Subcutaneous abdominal adipose tissue (tissue), 5 donors: ENCODE measurements around the gene SLX4IP.
"Not testable (repeated sequence)": the region's sequence is repeated elsewhere in the genome, so short reads cannot be mapped to it uniquely, and the experiment has no call there.

Experiments used
- H3K27ac ChIP-seq: one replicate; pipeline ENCODE4 v1.7.0; 2013; ENCODE audit warnings: low read depth, mild to moderate bottlenecking, inconsistent platforms, low read length, moderate library complexity
- H3K27me3 ChIP-seq, 5 donors: one replicate each; pipeline ENCODE4 v1.7.0; 2013; ENCODE audit warnings: low read length in 5 of 5, inconsistent platforms in 1 of 5; ENCODE audit not compliant: control insufficient read depth in 5 of 5, insufficient read depth in 4 of 5
- H3K36me3 ChIP-seq, 5 donors: one replicate each; pipeline ENCODE4 v1.7.0; 2013; ENCODE audit warnings: low read length in 5 of 5; ENCODE audit not compliant: control insufficient read depth in 5 of 5, insufficient read depth in 5 of 5
- H3K4me1 ChIP-seq, 5 donors: one replicate each; pipeline ENCODE4 v1.7.0; 2013; ENCODE audit warnings: low read length in 5 of 5, mild to moderate bottlenecking in 3 of 5, moderate library complexity in 1 of 5; ENCODE audit not compliant: control insufficient read depth in 5 of 5, insufficient read depth in 5 of 5
- H3K4me3 ChIP-seq, 5 donors: one replicate each; pipeline ENCODE4 v1.7.0; 2013; ENCODE audit warnings: low read length in 5 of 5, low read depth in 1 of 5
- H3K9ac ChIP-seq, 5 donors: one replicate each; pipeline ENCODE4 v1.7.0; 2013; ENCODE audit warnings: low read length in 5 of 5, mild to moderate bottlenecking in 4 of 5, moderate library complexity in 3 of 5
- H3K9me3 ChIP-seq, 5 donors: one replicate each; pipeline ENCODE4 v1.7.0; 2013; ENCODE audit warnings: low read length in 5 of 5; ENCODE audit not compliant: control insufficient read depth in 5 of 5
- donor health status: healthy.
- donor health status: healthy.
- donor health status: healthy.
- donor health status: healthy.
- donor health status: healthy.

Gene SLX4IP

GRCh38 chr20:10404959-10405530 is 30.1 kb upstream of the SLX4IP start:
- Histone ChIP-seq H3K27me3 (no peaks in the 10 kb centered on the region), H3K9ac (no peak overlapping the region), H3K4me1 (peaks cover 0 to 7% (median 5%) of the 10 kb centered on the region in 5 donors), H3K9me3 (no peaks in the 10 kb centered on the region), H3K27ac (no peak overlapping the region), H3K4me3 (no peak overlapping the region), H3K36me3 (peaks cover 10 to 24% (median 19%) of the 10 kb centered on the region in 5 donors)

GRCh38 chr20:10408108-10408813 is 26.8 kb upstream of the SLX4IP start:
- Histone ChIP-seq H3K4me1 (peaks cover 0 to 4% (median 3%) of the 10 kb centered on the region in 5 donors), H3K4me3 (no peak overlapping the region), H3K36me3 (peaks cover 16 to 37% (median 27%) of the 10 kb centered on the region in 5 donors), H3K27me3 (no peaks in the 10 kb centered on the region), H3K9ac (no peak overlapping the region), H3K27ac (no peak overlapping the region), H3K9me3 (no peaks in the 10 kb centered on the region)

- Histone ChIP-seq H3K9ac (no peak overlapping the region), H3K4me1 (peaks cover 0 to 11% (median 0%) of the 10 kb centered on the region in 5 donors), H3K27me3 (no peaks in the 10 kb centered on the region), H3K36me3 (peaks cover 4 to 40% (median 17%) of the 10 kb centered on the region in 5 donors), H3K9me3 (no peaks in the 10 kb centered on the region), H3K27ac (no peak overlapping the region), H3K4me3 (no peak overlapping the region)
Observed at GRCh38 chr20:10411673-10412072, 23.4 kb upstream of the SLX4IP start.

- H3K36me3 ChIP-seq = peaks cover 3 to 39% (median 15%) of the 10 kb centered on the region in 5 donors
- H3K4me1 ChIP-seq = peaks cover 0 to 12% (median 0%) of the 10 kb centered on the region in 5 donors
- H3K9me3 ChIP-seq = no peaks in the 10 kb centered on the region
- H3K27ac ChIP-seq = no peak overlapping the region
- no peaks in the 10 kb centered on the region for H3K27me3 ChIP-seq
- no peak overlapping the region for H3K9ac ChIP-seq
- H3K4me3 ChIP-seq = no peak overlapping the region
Observed at GRCh38 chr20:10412591-10413408, 22.3 kb upstream of the SLX4IP start.

- Histone ChIP-seq H3K9ac (no peak overlapping the region), H3K27ac (no peak overlapping the region), H3K4me3 (no peak overlapping the region), H3K4me1 (peaks cover 0 to 12% (median 0%) of the 10 kb centered on the region in 5 donors), H3K36me3 (peaks cover 4 to 43% (median 20%) of the 10 kb centered on the region in 5 donors), H3K9me3 (no peaks in the 10 kb centered on the region), H3K27me3 (no peaks in the 10 kb centered on the region)
Observed at GRCh38 chr20:10415013-10415650, 20.0 kb upstream of the SLX4IP start.

- not testable (repeated sequence) for H3K4me3 ChIP-seq, H3K9me3 ChIP-seq, H3K27me3 ChIP-seq, H3K27ac ChIP-seq, H3K9ac ChIP-seq
- H3K36me3 ChIP-seq = peaks cover 6 to 38% (median 23%) of the 10 kb centered on the region in 5 donors
- H3K4me1 ChIP-seq = peaks cover 0 to 12% (median 0%) of the 10 kb centered on the region in 5 donors
Observed at GRCh38 chr20:10417218-10417617, 17.9 kb upstream of the SLX4IP start.

- Histone ChIP-seq H3K27me3 (no peaks in the 10 kb centered on the region), H3K9ac (no peak overlapping the region), H3K9me3 (no peaks in the 10 kb centered on the region), H3K36me3 (peaks cover 3 to 23% (median 12%) of the 10 kb centered on the region in 5 donors), H3K27ac (no peak overlapping the region), H3K4me3 (no peak overlapping the region), H3K4me1 (peaks cover 0 to 12% (median 0%) of the 10 kb centered on the region in 5 donors)
Observed at GRCh38 chr20:10419550-10420133, 15.5 kb upstream of the SLX4IP start.

- Histone ChIP-seq H3K9ac (no peak overlapping the region), H3K27me3 (no peaks in the 10 kb centered on the region), H3K36me3 (peaks cover 0 to 14% (median 4%) of the 10 kb centered on the region in 5 donors), H3K4me3 (no peak overlapping the region), H3K27ac (no peak overlapping the region), H3K4me1 (peaks cover 0 to 7% (median 0%) of the 10 kb centered on the region in 5 donors), H3K9me3 (no peaks in the 10 kb centered on the region)
Observed at GRCh38 chr20:10423735-10424134, 11.4 kb upstream of the SLX4IP start.

GRCh38 chr20:10427060-10427692 is 7.9 kb upstream of the SLX4IP start:
- Histone ChIP-seq H3K27ac (no peak overlapping the region), H3K36me3 (peaks cover 0 to 4% (median 0%) of the 10 kb centered on the region in 5 donors), H3K27me3 (no peaks in the 10 kb centered on the region), H3K9ac (no peak overlapping the region), H3K9me3 (no peaks in the 10 kb centered on the region), H3K4me1 (peaks cover 2 to 24% (median 9%) of the 10 kb centered on the region in 5 donors), H3K4me3 (no peak overlapping the region)
